ENCODE results near the gene POLL.

GRCh38 chr10:101615525-101616116 lies 27.6 kb upstream of the POLL start:
- TF ChIP-seq, protein P1, sequence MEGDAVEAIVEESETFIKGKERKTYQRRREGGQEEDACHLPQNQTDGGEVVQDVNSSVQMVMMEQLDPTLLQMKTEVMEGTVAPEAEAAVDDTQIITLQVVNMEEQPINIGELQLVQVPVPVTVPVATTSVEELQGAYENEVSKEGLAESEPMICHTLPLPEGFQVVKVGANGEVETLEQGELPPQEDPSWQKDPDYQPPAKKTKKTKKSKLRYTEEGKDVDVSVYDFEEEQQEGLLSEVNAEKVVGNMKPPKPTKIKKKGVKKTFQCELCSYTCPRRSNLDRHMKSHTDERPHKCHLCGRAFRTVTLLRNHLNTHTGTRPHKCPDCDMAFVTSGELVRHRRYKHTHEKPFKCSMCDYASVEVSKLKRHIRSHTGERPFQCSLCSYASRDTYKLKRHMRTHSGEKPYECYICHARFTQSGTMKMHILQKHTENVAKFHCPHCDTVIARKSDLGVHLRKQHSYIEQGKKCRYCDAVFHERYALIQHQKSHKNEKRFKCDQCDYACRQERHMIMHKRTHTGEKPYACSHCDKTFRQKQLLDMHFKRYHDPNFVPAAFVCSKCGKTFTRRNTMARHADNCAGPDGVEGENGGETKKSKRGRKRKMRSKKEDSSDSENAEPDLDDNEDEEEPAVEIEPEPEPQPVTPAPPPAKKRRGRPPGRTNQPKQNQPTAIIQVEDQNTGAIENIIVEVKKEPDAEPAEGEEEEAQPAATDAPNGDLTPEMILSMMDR (conservative IDR thresholded peaks at IDR 0.05; ENCODE audit: low read depth, low read length) = no peak
- no peak for TF ChIP-seq EZH2 (IDR thresholded peaks at IDR 0.05; ENCODE audit: borderline replicate concordance, low read depth, low read length, poor library complexity, severe bottlenecking)
